ENCODE measurements around the gene PTPRM.

- TF ChIP-seq, protein P1, sequence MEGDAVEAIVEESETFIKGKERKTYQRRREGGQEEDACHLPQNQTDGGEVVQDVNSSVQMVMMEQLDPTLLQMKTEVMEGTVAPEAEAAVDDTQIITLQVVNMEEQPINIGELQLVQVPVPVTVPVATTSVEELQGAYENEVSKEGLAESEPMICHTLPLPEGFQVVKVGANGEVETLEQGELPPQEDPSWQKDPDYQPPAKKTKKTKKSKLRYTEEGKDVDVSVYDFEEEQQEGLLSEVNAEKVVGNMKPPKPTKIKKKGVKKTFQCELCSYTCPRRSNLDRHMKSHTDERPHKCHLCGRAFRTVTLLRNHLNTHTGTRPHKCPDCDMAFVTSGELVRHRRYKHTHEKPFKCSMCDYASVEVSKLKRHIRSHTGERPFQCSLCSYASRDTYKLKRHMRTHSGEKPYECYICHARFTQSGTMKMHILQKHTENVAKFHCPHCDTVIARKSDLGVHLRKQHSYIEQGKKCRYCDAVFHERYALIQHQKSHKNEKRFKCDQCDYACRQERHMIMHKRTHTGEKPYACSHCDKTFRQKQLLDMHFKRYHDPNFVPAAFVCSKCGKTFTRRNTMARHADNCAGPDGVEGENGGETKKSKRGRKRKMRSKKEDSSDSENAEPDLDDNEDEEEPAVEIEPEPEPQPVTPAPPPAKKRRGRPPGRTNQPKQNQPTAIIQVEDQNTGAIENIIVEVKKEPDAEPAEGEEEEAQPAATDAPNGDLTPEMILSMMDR (IDR thresholded peaks at IDR 0.05) = no peak
- TF ChIP-seq POLR2A (IDR thresholded peaks at IDR 0.05) = no peak
Observed at GRCh38 chr18:7940379-7940778, 373.3 kb downstream of the PTPRM start.

Measured in lower leg skin (tissue), 3 donors.